ENCODE measurements around the gene FOXJ2.
"Not testable (repeated sequence)": the region's sequence is repeated elsewhere in the genome, so short reads cannot be mapped to it uniquely, and the experiment has no call there.

The FOXJ2 gene

GRCh38 chr12:8077207-8077606 lies 44.7 kb downstream of the FOXJ2 start:
- FAIRE-seq (no peak), DNase-seq (ENCODE audit: insufficient read length) (no peak)
- TF ChIP-seq TAF1 (IDR thresholded peaks at IDR 0.05; ENCODE audit: borderline replicate concordance, low read depth, low read length) = no peak

GRCh38 chr12:8078398-8078797 lies 45.9 kb downstream of the FOXJ2 start:
- FAIRE-seq (no peak), DNase-seq (ENCODE audit: insufficient read length) (no peak)
- TF ChIP-seq POLR2A (IDR thresholded peaks at IDR 0.05; ENCODE audit: low read depth, low read length) (no peak), TAF1 (IDR thresholded peaks at IDR 0.05; ENCODE audit: borderline replicate concordance, low read depth, low read length) (no peak), POLR2AphosphoS5 (IDR thresholded peaks at IDR 0.05; ENCODE audit: low read depth, low read length) (no peak)

GRCh38 chr12:8078916-8079315 lies 46.4 kb downstream of the FOXJ2 start:
- TF ChIP-seq POLR2A (IDR thresholded peaks at IDR 0.05; ENCODE audit: low read depth, low read length) = no peak
- no peak for TF ChIP-seq TAF1 (IDR thresholded peaks at IDR 0.05; ENCODE audit: borderline replicate concordance, low read depth, low read length)
- no peak for TF ChIP-seq POLR2AphosphoS5 (IDR thresholded peaks at IDR 0.05; ENCODE audit: low read depth, low read length)
- no peak for FAIRE-seq
- no peak for DNase-seq (ENCODE audit: insufficient read length)

- no peak for DNase-seq (ENCODE audit: insufficient read length)
- TF ChIP-seq TAF1 (IDR thresholded peaks at IDR 0.05; ENCODE audit: borderline replicate concordance, low read depth, low read length) (no peak), POLR2A (IDR thresholded peaks at IDR 0.05; ENCODE audit: low read depth, low read length) (no peak), POLR2AphosphoS5 (IDR thresholded peaks at IDR 0.05; ENCODE audit: low read depth, low read length) (no peak)
- no peak for FAIRE-seq
Measured at GRCh38 chr12:8080120-8080519, 47.6 kb downstream of the FOXJ2 start.

GRCh38 chr12:8081251-8081920 lies 48.9 kb downstream of the FOXJ2 start:
- FAIRE-seq (peak; percentile 27), DNase-seq (ENCODE audit: insufficient read length) (no peak)
- TF ChIP-seq POLR2A (IDR thresholded peaks at IDR 0.05; ENCODE audit: low read depth, low read length) (no peak), TAF1 (IDR thresholded peaks at IDR 0.05; ENCODE audit: borderline replicate concordance, low read depth, low read length) (no peak), POLR2AphosphoS5 (IDR thresholded peaks at IDR 0.05; ENCODE audit: low read depth, low read length) (no peak)

GRCh38 chr12:8082808-8083100 lies 50.2 kb downstream of the FOXJ2 start:
- DNase-seq (ENCODE audit: insufficient read length) = no peak
- TF ChIP-seq POLR2AphosphoS5 (IDR thresholded peaks at IDR 0.05; ENCODE audit: low read depth, low read length) (no peak), POLR2A (IDR thresholded peaks at IDR 0.05; ENCODE audit: low read depth, low read length) (no peak), TAF1 (IDR thresholded peaks at IDR 0.05; ENCODE audit: borderline replicate concordance, low read depth, low read length) (no peak)
- FAIRE-seq = no peak

GRCh38 chr12:8084351-8084750 lies 51.8 kb downstream of the FOXJ2 start:
- DNase-seq (ENCODE audit: insufficient read length); FAIRE-seq: not testable (repeated sequence)

- FAIRE-seq (no peak), DNase-seq (ENCODE audit: insufficient read length) (no peak)
- TF ChIP-seq POLR2AphosphoS5 (IDR thresholded peaks at IDR 0.05; ENCODE audit: low read depth, low read length) (no peak), POLR2A (IDR thresholded peaks at IDR 0.05; ENCODE audit: low read depth, low read length) (no peak), TAF1 (IDR thresholded peaks at IDR 0.05; ENCODE audit: borderline replicate concordance, low read depth, low read length) (no peak)
Measured at GRCh38 chr12:8087666-8088065, 55.1 kb downstream of the FOXJ2 start.

- TF ChIP-seq TAF1 (IDR thresholded peaks at IDR 0.05; ENCODE audit: borderline replicate concordance, low read depth, low read length) (no peak), POLR2AphosphoS5 (IDR thresholded peaks at IDR 0.05; ENCODE audit: low read depth, low read length) (no peak), POLR2A (IDR thresholded peaks at IDR 0.05; ENCODE audit: low read depth, low read length) (no peak)
- peak; percentile 87 for FAIRE-seq
Measured at GRCh38 chr12:8088574-8088973, 56.1 kb downstream of the FOXJ2 start.

GRCh38 chr12:8089277-8089676 lies 56.8 kb downstream of the FOXJ2 start:
- FAIRE-seq; DNase-seq (ENCODE audit: insufficient read length): not testable (repeated sequence)

More at GRCh38 chr12:8088574-8088973, 56.1 kb downstream of the FOXJ2 start:
- peak; percentile 29 for DNase-seq (ENCODE audit: insufficient read length)

GRCh38 chr12:8089716-8090115 lies 57.2 kb downstream of the FOXJ2 start:
- DNase-seq (ENCODE audit: insufficient read length) (no peak), FAIRE-seq (no peak)
- TF ChIP-seq POLR2AphosphoS5 (IDR thresholded peaks at IDR 0.05; ENCODE audit: low read depth, low read length) (no peak), TAF1 (IDR thresholded peaks at IDR 0.05; ENCODE audit: borderline replicate concordance, low read depth, low read length) (no peak), POLR2A (IDR thresholded peaks at IDR 0.05; ENCODE audit: low read depth, low read length) (no peak)

- FAIRE-seq = no peak
- no peak for TF ChIP-seq POLR2A (IDR thresholded peaks at IDR 0.05; ENCODE audit: low read depth, low read length)
- no peak for TF ChIP-seq POLR2AphosphoS5 (IDR thresholded peaks at IDR 0.05; ENCODE audit: low read depth, low read length)
- no peak for TF ChIP-seq TAF1 (IDR thresholded peaks at IDR 0.05; ENCODE audit: borderline replicate concordance, low read depth, low read length)
Measured at GRCh38 chr12:8093291-8093690, 60.8 kb downstream of the FOXJ2 start.

GRCh38 chr12:8096281-8096915 lies 63.9 kb downstream of the FOXJ2 start:
- DNase-seq (ENCODE audit: insufficient read length) (no peak), FAIRE-seq (no peak)
- no peak for TF ChIP-seq POLR2AphosphoS5 (IDR thresholded peaks at IDR 0.05; ENCODE audit: low read depth, low read length)
- TF ChIP-seq POLR2A (IDR thresholded peaks at IDR 0.05; ENCODE audit: low read depth, low read length) = no peak
- no peak for TF ChIP-seq TAF1 (IDR thresholded peaks at IDR 0.05; ENCODE audit: borderline replicate concordance, low read depth, low read length)

More at GRCh38 chr12:8093291-8093690, 60.8 kb downstream of the FOXJ2 start:
- DNase-seq (ENCODE audit: insufficient read length) = no peak
